Suprapubic skin (tissue), 3 donors: ENCODE data around the gene SLC15A4.

Experiments
- POLR2A ChIP-seq, 2 donors: fragments of 450-650 bp; IDR thresholded peaks; one replicate each; pipeline ENCODE4 v1.6.1; 2017; ENCODE audit warnings: antibody characterized with exemption in 2 of 2, mild to moderate bottlenecking in 2 of 2, moderate library complexity in 2 of 2
- TF ChIP-seq, protein P1 (sequence below), 2 donors: fragments of 200-600 bp in 1 of 2; fragments of 450-650 bp in 1 of 2; sonication (generic) in 1 of 2; IDR thresholded peaks; one replicate each; pipeline ENCODE4 v1.5.1; 2016 to 2019; ENCODE audit warnings: antibody characterized with exemption in 2 of 2, mild to moderate bottlenecking in 1 of 2, moderate library complexity in 1 of 2

DNA sequence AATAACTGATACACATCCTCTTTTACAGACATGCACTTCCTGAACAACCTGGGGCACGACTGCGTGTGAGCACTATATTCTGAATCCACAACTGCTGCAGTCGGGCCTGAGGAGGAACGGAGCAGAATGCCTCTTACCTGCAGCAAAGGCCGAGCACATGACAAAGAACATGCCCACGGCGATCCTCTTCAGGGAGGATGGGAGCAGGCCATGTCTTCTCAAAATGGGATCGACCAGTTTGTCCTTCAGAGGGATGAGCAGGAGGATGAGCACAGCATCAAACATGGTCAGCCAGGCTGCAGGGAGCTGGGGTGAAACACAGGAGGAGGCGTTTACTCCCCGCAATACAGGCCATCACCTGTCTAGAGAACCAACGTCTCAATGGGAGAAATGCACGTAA, 15.1 kb downstream of the SLC15A4 start:
- no peak for TF ChIP-seq POLR2A (IDR thresholded peaks at IDR 0.05)
- TF ChIP-seq, protein P1, sequence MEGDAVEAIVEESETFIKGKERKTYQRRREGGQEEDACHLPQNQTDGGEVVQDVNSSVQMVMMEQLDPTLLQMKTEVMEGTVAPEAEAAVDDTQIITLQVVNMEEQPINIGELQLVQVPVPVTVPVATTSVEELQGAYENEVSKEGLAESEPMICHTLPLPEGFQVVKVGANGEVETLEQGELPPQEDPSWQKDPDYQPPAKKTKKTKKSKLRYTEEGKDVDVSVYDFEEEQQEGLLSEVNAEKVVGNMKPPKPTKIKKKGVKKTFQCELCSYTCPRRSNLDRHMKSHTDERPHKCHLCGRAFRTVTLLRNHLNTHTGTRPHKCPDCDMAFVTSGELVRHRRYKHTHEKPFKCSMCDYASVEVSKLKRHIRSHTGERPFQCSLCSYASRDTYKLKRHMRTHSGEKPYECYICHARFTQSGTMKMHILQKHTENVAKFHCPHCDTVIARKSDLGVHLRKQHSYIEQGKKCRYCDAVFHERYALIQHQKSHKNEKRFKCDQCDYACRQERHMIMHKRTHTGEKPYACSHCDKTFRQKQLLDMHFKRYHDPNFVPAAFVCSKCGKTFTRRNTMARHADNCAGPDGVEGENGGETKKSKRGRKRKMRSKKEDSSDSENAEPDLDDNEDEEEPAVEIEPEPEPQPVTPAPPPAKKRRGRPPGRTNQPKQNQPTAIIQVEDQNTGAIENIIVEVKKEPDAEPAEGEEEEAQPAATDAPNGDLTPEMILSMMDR (IDR thresholded peaks at IDR 0.05): no peak
